Activated CD8-positive, alpha-beta memory T cell treated with anti-CD3 and anti-CD28 coated beads for 48 hours (primary cell): ENCODE measurements around the gene AURKB.
"Not testable (repeated sequence)": the region's sequence is repeated elsewhere in the genome, so short reads cannot be mapped to it uniquely, and the experiment has no call there.

ENCODE experiments used
- DNase-seq, 3 experiments: peaks; one replicate each; pipeline ENCODE4 v3.0.0-alpha.2; 2020; ENCODE audit warnings: low read depth in 2 of 3, low spot score in 2 of 3

AURKB gene

DNA sequence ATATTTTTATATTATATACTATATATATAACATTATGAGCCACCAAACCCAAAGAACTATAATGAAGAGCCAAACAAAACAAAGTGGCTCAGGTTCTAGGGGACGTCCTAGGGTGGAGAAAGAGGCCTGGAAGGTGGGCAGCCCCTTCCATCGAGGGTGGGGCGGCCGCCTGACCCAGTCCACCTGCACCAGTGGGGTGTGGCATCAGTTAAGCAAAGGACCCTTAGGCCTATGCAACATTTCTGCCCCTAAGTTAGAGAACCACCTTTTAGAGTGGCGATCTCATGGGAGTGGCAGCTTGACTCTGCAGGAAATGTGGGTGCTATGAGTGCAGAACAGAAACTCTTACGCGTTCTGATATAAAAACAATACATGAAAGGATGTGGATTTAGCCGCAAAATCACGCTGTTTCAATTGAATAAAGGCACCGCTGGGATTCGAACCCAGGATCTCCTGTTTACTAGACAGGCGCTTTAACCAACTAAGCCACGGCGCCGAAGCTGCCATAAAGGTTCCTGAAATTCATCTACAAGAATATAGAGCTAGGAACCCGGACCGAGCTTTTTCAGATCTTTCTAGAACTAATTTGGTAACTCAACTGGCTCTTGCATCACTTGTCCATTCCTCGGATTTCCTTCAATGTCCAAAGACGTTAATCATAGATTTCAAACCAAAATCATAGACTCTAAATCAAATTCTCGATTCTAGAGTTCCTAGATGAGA lies 15.6 kb upstream of the AURKB start:
- DNase-seq, result peak; percentile 54 to 83 (median 67)

DNA sequence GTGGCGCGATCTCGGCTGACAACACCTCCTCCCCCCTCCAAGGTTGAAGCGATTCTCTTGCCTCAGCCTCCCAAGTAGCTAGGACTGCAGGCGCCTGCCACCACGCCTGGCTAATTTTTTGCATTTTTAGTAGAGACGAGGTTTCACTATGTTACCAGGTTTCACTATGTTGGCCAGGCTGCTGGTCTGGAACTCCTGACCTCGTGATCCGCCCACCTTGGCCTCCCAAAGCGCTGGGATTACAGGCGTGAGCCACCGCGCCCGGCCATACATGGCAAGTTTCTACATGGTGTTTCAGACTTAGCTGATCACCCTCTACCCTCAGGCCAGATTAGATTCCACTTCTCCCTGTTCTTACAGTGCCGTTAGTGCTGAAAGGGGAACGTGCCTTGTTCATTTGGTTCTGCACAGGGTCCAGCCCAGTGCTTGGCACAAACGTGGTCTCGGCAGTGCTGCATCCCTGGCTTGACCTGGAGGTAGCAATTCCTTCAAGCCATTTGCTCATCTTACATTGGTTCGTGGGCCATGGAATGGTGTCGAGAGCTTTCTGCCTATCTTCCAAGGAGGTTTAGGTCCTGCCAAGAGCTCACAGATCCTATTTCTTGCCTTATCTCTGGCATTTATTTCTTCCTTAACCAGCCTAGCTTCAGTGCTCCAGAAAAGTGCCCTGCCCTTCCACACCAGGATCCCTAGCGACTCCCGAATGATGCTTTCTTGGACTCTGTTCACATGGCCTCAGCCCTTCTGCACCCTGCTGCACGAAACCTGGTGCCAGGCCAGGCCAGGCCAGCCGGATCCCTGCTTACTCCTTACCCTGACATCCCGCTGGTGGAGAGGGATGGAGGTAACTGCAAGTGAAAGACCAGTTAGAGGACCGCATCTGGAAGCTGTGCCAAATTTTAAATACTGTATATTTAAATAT lies 14.8 kb upstream of the AURKB start:
- no peak for DNase-seq

DNA sequence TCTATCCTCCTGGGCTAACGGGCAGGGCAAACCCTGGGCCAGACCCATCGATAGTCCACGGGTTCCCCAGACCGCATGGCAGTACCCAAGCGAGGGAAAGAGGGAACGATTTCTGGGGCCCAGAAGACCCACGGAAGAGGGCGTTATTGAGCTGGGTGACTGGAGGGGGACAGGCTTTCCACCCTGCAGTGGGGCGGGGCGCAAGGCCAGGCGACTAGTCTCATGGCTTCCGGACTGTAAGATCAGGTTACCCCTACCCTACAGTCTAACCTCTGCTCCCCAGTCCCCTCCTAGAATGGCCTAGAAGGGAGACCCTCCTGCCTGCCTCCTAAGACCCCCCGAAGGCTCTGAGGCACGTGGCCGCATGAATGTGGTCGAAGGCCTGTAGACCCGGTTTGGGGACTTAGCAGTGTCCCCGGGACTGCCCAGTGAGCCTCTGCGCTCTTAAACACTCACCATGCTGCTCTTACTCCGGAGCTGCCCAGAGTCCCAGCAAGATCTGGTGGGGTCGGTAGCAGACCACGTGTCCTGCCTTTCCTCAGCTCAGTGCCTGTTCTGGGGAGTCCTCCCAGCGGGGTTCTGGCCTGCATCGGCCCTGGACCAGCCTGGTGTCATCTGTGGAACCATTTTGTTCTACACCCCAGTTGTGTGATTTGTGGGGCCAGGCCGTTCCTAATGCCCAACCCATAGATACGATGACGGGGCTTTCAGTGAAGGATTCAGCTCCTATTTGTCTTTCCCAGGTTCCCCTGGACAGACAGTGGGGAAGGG lies 13.2 kb upstream of the AURKB start:
- peak in 2 of 3 experiments; percentile 35 to 46 for DNase-seq

DNA sequence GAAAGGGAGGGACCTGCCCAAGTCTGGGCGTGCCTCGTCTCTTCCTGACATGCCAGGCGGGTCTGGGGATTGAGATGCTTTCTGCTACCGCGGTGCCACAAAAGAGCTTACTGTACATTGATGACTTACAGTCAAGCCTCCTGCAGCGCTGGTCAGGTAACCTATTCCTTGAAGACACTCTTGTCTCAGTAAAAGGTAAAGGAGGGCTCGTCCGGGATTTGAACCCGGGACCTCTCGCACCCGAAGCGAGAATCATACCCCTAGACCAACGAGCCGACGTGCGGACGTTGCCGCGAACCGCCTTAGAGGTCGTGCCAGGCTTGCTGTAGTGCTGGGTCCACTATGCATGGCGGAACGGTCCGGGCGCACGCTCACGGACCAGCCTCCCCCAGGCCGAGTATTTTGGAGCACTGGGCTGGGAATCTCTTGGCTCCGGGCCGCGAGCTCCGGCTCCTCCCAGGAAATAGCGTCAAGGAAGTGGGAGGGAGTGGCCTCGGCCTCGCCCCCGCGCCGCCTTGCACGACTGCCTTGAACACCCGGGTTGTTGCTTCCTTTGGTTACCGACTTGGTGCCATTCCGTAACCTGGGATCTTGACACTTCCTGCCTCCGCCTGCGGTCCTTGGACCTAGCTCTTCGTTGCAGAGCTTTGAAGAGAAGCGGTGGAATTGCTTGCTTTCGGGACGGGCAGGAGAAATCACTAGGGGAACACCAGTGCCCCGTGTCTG lies 12.4 kb upstream of the AURKB start:
- peak; percentile 84 to 98 (median 98) for DNase-seq

DNA sequence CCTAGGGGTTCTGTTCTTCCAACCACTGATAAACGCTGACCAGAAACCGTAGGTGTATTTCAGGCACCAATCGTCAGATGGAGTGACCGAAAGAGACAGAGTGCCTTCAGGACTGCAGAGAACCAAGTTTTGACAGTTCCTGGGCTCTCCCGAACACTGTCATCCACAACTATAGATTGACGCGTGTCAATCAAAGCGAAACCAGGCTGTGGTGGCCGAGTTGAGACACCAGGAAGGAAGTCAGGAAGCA lies 11.9 kb upstream of the AURKB start:
- no peak for DNase-seq

DNA sequence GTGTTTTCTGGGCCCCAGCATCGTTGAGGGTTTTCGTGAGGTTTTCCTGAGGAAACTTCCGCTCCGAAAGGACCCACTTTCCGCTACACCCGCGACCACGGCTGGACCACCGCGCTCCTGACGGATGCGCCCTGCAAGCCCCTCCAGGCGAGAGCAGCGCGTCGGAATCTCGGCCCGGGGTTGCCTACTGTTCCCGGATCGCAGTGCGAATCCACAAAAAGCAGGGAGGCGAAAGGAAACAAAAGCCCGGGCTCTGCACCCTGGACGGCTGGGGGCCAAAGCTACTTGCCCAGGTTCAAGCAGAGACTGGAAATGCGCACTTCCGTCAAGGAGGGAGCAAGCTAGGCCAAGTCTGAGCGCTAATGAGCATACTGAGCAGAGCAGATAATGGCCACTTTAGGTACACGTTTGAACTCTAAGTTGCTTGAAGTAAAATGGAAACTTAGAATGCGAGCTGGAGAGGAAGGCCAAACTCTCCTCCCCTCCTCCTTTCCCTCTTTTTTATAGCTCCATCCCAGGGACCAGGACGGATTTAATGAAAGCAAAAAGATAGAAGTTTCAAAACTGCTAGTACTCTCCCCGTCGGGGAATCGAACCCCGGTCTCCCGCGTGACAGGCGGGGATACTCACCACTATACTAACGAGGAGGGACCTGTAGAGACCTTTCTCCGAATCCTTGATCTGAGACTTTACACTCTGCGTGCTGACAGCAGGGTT lies 11.4 kb upstream of the AURKB start:
- DNase-seq, result peak; percentile 70 to 99 (median 98)

DNA sequence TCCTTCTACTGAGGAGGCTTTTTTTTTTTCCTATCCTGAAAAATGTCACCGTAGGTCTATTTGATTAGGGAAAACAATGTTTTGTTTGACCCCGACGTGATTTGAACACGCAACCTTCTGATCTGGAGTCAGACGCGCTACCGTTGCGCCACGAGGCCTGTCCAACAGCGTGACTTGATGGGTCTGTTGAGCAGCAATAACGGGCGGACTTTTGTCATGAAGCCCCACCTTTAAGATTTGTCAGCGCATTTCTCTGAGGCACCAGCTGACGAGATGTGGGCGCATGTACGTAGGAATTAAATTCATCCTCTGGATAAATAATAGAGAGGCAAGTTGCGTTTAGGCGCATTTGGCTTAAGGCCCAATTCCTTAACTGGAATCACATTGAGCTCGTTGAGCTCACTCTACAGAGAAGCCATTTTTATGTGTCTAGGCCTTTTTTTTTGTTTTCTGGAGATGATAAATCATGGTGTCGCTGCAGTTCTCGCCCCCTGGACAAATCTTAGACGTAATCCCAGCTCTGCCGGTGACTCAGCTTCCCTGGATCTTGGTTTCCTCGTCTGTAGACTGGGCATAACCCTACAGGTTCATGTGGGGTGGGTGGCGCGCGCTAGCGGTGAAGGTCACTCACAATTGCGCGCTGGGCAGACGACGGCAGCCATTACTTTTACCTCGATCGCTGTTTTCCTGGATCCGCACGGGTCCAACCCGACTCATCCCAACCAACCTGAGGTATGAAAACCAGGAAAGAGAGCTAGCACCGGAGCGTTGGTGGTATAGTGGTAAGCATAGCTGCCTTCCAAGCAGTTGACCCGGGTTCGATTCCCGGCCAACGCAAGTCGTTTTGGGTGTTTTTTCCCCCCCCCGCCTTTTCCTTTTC lies 10.6 kb upstream of the AURKB start:
- DNase-seq, result peak; percentile 83 to 100 (median 99)

DNA sequence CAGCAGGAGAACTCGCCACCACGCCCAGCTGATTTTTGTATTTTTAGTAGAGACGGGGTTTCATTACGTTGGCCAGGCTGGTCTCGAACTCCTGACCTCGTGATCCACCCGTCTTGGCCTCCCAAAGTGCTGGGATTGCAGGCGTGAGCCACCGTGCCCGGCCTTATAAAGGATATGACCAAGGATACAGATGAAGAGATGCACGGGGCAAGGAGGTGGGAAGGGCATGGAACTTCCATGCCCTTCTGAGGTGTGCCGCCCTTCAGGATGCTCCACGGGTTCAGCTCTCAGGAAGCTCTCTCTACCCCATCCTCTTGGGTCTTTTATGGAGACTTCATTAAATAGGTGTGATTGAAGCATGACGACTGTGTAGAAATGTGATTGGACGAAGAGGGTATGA lies 3.6 kb upstream of the AURKB start:
- DNase-seq, result not testable (repeated sequence)

DNA sequence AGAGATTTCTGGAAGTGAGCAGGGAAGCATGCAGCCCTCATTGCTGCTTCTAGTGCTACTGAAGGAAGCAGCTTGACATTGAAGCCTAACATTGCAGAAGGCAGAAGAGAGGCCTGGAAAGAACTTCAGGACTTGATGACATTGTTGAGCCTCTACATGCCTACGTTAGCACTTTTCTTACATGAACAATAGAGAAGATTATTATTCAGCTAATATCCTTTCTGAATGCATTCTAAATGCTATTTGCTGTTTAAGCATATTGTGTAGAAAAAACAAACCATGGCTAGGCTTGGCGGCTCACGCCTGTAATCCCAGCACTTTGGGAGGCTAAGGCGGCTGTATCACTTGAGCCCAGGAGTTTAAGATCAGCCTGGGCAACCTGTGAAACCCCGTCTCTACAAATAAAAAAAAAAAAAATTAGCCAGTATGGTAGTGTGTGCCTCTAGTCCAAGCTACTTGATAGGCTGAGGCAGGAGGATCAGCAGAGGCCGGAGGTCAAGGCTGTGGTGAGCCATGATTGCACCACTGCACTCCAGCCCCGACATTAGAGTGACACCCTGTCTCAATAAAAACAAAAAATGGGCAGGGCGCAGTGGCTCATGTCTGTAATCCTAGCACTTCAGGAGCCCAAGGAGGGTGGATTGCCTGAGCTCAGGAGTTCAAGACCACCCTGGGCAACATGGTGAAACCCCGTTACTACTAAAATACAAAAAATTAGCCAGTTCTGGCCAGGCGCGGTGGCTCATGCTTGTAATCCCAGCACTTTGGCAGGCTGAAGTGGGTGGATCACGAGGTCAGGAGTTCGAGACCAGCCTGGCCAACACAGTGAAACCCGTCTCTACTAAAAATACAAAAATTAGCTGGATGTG lies 2.2 kb upstream of the AURKB start:
- no peak for DNase-seq

DNA sequence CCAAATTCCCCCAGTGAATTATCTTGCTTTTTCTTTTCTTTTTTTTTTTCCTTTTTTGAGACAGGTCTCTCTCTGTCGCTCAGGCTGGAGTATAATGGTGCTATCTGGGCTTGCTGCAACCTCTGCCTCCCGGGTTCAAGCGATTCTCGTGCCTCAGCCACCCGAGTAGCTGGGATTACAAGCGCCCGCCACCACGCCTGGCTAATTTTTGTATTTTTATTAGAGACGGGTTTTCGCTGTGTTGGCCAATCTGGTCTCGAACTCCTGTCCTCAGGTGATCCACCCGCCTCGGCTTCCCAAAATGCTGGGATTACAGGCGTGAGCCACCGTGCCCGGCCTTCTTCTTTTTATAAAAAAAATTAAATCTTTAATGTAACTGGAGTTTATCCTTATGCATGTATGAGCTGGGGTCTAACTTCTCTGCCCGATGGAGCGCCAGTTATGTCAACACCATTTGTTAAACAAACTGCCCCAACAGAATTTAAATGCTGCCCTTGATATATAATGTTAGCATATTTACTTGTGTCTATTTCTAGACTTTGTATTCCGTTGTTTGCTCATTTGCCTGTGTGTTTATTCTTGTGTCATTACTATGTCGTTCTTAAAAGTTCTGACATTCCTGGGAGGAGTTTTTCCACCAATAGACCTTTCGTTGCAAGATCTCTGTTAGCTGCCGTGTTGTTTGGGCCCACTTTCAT lies 535 bp upstream of the AURKB start:
- no peak for DNase-seq

DNA sequence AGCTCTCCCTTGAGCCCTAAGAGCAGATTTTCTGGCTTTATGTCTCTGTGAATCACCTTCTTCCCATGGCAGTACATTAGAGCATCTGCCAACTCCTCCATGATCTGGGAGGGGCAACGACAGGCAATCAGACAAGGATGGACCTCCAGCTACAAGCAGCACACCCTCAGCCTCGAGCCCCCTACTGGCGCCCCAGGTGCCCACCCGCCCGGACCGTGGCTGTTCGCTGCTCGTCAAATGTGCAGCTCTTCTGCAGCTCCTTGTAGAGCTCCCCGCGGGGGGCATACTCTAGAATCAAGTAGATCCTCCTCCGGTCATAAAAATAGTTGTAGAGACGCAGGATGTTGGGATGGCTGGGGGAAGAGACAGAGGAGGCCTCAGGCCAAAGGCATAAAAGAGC lies 3.8 kb downstream of the AURKB start:
- DNase-seq, result no peak

DNA sequence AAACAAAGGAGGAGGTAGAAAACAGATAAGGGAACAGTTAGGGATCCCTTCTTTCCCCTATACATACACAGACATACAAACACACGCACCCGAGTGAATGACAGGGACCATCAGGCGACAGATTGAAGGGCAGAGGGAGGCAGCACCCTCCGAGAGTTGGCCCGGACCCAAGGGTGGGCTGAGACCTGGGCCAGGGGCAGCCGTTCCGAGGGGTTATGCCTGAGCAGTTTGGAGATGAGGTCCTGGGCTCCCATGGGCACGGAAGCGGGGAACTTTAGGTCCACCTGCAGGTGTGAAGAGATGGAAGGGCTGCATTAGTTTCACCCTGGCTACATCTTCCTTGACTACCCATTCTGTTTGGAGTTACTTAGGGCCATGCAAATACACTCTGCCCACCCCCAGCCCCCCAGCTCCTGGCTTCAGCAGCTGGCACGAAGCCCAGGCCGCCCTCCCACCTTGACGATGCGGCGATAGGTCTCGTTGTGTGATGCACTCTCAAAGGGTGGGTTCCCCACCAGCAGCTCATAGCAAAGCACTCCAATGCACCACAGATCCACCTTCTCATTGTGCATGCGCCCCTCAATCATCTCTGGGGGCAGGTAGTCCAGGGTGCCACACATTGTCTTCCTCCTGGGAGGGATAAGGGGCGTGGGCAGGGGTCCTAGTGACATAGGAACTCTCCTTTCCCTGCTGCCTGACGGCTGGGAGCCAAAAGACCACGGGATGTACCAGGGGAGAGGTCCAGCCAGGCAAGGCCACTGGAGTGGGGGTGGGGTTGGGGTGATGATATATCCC lies 5.4 kb downstream of the AURKB start:
- no peak for DNase-seq

DNA sequence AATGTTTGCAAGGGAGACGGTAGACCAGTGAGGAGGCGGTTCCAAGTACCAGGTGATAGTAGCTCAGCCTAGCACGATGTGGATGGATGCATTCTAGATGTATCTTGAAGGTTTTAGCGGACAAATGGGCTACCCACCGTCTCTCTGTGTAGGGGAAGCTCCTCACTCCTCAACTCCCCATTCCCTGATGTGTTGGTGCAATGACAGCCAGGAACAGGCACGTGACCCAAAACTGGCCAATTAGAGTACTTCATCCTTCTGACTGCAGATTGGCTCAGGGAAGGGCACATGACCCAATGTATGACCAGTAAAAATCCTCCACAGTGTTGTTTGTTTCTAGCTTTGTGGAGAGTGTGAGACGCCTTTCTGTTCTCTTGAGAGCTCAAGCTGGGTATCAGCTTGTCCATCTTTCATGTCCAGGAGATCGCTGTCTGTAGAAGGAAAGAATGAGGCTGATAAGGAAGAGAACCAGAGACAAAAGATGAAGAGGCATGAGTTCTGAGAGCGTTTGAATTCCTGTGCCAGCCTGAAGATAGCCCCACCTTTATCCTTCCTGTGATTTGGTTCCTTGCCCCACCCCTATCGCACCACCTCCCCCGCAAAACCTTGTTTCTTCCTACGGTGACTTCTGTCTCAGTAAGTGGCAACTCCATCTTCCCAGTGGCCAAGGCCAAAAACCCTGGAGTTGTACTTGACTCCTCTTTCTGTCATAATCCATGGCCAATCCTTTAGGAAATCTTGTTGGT lies 18.1 kb downstream of the AURKB start:
- peak in 1 of 3 experiments; percentile 22 for DNase-seq

DNA sequence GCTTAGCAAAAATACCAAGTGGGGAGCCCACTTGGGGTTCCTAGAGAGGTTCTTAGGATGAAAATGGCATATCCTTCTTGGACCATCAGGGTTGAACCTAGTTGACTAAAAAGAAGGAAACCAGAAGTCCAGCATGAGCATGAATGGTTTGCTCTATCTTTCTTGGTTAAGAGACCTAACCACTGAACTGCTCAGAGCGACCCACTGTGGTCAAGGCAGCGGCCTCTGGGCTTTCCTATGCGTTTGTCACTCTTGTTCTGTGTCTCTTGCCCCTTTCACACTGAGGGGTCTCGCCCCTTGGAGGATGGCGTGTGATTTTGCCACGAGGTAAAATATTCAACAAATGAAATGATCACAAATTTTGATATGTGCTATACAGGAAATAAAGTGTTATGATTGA lies 19.9 kb downstream of the AURKB start:
- DNase-seq, result no peak

DNA sequence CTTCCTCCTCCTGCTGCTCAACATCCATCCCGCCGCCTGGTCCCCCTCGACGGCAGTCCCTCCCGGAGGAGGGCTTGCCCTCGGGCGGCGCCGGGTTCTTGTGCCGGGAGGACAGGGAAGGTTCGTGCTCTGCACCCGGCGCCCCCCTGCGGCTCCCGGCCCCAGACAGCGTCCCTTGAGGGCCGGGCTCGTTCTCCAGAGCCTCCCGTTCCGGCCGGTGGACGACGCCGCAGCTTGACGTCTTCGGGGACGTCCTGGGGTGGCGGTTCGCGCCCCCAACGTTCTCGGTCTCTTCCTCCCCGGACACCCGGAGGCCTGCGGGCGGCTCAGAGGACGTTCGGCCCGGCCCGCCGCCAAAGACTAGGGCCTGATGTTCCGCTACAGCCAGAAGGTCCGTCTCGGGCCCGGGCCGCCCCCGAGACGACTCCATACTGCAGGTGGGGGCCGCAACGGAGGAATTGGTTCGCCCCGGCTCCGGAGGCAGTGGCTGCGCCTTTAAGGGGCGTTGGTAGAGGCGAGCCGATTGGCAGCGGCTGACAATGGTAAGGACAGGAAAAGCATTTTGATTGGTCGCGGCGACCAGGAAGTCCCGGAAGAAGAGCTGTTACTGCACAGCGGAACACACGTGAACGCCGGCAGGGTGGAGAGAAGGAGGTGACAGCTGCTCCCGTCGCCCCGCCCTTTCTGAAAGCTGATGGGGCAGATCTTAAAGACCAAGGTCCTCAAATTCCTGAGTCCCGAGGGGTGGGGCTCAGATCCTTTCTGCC lies 20.5 kb downstream of the AURKB start, which contains the start of gene BORCS6:
TSS of gene BORCS6 (minus strand) at position 470 of the 767 bp plus-strand sequence. CDS start at position 430, 40 bp downstream.
- peak; percentile 58 to 88 (median 85) for DNase-seq
